ENCODE data around the gene P3H1.
"Not testable (repeated sequence)": the region's sequence is repeated elsewhere in the genome, so short reads cannot be mapped to it uniquely, and the experiment has no call there.

P3H1 gene

DNA sequence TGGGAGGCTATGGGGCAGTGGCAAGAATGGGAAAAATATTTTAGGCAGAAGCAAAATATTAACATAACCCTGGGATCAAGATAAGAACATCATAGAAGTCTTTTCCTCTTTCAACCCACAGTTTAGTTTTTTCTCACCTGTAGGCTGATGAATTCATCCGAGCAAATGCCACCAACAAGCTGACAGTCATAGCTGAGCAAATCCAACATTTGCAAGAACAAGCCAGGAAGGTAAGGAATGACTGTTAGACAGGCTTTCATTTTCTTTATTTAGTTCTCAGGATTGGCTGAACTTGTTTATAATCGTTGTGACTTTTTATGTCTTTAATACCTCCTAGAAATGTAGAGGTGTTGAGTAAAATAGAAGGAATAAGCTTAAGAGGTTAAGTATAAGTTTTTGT, 6.6 kb upstream of the P3H1 start:
- in situ Hi-C loops (cut with MboI; ENCODE audit: low sequenced_read_pairs), result no loop called here

DNA sequence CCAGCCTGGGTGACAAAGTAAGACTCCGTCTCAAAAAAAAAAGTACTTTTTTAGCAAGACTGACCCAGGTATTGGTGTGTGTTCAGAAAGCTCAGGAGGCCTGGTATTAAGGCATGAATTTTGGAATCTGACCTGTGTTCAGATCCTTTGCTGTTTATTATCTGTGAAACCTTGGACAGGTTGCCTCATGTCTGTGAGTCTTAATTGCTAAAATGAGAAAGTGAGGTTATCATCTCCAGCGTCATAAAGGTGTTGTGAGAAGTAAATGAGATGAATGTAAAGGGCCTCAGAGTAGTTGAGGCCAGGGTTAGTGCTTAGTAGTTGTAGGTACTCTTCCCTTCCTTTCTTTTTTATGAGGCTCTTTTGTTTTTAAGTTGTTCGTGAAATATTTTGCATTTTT, 3.0 kb upstream of the P3H1 start:
- in situ Hi-C loops (cut with MboI; ENCODE audit: low sequenced_read_pairs), result no loop called here

DNA sequence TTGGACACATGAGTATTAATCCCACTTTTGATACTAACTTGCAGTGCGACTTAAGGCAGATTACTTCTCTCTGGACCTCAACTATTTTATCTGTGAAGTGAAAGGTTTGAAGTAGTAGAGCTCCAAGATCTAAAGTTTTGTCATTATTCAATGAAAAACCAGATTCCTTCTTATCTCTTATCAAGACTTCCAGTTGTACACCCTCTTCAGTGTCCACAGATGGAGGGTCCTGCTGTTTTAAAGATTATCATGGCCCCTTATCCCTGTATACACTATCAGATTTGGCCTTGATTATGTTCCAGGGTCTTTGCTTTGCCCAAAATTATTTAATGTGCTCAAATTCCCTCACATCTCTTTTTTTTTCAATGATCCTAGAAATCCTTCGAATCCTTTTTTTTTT, 1.3 kb upstream of the P3H1 start:
- in situ Hi-C loops (cut with MboI; ENCODE audit: low sequenced_read_pairs), result no loop called here

DNA sequence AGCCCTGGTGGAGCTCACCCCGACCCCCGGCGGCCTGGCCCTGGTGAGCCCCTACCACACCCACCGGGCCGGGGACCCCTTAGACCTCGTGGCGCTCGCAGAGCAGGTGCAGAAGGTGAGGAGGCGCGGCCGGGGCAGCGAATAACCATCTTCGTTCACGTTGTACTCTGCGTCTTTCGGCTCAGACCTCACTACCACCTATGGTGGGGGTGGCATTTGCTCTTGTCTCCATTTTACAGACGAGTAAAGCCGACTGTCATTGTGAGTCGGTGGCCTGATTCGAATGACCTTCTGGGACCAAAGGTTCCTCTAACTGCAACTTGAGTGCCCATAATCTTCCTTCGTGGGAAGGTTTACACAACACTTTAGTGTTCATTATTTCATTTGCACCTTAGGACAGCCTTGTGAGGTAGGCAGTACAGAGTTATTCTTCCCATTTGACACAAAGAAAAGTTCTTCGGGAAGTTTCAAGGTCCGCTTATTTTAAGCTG, 727 bp upstream of the P3H1 start:
- in situ Hi-C loops (cut with MboI; ENCODE audit: low sequenced_read_pairs), result no loop called here

DNA sequence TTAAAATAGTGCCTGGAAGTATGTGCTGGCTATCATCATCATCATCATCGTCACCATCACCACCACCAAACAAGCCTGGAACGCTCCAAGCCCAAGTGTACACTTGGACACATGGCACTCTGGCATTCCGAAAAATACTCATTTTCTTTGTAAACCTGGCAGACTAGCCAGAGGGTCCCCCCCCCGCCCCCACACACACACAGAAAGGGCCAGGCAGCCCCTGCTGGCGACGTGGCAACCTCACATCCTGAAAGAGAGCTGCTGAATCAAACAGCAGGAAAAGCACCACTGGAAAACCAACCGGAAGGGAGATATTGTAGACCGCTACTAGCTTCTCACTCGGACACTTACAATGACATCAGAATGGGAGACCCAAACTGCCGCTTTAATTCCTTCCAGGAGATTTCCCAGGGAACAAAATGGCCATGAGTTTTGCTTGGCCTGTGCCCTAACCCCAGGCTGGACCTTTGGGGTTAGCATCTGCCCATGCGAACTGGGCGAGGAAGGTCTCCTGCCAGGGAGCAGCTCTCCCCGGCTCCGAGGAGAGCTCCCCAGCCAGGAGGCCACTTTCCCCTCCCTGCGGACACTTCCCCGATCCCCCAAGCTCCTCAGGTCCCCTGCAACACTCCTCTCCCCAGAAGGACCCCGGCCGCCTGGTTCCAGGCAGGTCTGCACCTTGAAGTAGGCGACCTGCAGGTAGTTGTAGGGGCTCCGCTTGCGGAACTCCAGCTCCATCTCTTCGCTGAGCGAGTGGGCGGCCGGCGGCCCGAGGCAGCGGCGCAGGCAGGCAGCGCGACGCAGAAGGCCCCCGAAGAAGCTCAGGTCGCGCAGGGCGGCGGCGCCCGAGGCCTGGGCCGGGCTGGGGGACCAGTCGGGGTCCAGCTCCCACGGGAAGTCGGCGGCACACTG, 742 bp downstream of the P3H1 start:
- in situ Hi-C loops (cut with MboI; ENCODE audit: low sequenced_read_pairs), result no loop called here

DNA sequence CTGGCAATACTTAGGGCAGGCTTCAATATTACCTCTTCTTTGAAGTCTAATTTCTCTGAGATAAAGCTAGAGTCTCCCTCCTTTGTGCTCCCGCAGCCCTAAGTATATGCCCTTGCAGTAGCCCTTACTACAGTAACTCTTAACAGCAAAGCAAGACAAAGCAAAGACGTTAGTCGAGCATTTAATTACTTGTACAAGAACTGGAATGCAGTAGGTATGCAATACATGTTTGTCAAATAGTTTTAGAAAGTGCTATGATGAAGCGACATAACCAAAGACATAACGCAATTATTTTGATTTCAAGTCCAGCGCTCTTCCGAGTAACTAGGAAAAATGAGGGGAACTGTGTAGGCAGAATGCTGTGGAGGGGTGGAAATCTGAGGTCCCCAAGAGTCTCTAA, 1.6 kb downstream of the P3H1 start:
- in situ Hi-C loops (cut with MboI; ENCODE audit: low sequenced_read_pairs), result no loop called here

DNA sequence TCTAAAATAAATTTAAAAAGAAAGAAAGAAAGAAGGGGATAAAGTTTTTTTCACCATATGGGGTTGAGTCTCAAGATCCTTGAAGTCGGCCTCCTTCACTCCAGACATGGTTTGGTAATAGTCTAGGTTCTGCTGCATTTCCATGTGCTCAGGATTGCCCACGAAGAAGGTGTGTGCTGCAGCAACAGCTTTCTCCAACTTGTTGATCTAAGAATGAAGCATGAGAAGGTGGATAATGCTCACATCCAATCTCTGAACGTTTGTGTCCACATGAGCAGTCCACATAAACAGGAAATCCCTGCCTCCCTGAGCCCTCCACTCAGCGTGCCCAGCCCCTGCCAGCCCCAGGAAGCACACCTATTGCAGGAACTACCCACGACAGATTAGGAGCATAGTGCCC, 4.6 kb downstream of the P3H1 start:
- in situ Hi-C loops (cut with MboI; ENCODE audit: low sequenced_read_pairs), result no loop called here

DNA sequence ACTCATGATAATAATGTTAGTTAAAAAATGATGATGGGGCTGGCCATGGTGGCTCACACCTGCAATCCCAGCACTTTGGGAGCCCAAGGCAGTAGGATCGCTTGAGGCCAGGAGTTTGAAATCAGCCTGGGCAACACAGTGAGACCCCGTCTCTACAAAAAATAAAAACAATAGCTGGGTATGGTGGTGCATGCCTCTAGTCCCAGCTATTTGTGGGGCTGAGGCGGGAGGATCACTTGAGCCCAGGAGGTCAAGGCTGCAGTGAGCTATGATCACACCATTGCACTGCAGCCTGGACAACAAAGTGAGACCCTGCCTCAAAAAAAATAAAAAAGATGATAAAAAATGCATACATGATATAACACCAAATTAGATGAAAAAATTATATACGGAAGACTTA, 5.3 kb downstream of the P3H1 start:
- in situ Hi-C loops (cut with MboI; ENCODE audit: low sequenced_read_pairs), result no loop called here

DNA sequence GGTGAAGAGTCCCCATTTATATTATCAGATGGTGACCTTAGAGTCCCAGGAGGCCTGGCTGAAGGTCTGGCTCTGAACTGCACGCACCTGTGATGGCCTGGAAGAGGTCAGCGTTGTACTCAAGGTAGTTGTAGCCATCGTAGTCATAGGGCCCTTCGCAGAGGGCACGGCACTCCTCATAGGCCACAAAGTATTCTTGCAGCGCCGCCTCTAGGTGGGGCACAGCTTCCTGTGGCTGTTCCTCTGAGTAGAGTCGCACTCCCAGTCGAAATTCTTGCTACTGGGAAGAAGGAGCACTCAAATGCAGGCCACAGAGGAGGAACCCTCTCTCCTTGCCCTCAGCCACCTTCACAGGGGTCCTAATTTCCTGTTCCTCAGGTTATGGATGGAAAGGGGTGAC, 7.7 kb downstream of the P3H1 start:
- in situ Hi-C loops (cut with MboI; ENCODE audit: low sequenced_read_pairs), result no loop called here

DNA sequence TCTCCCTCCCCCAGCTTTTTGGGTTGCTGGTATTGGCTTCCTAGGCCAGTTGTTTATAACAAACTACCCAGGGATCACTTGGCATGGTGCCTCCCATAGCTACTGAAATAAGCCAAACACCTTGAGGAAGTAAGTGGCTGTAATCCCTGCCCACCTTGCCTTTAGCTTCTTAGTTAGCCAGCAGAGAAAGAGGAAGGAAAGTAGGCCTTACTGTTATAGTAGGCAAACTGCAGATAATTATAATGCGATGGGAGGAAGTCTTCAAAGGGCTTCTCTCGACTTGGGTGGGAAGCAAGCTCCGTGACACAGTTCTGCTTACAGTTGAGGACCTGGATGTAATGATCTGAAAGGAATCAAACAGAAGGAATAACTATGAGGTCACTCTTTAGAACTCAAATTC, 8.2 kb downstream of the P3H1 start:
- in situ Hi-C loops (cut with MboI; ENCODE audit: low sequenced_read_pairs), result no loop called here

DNA sequence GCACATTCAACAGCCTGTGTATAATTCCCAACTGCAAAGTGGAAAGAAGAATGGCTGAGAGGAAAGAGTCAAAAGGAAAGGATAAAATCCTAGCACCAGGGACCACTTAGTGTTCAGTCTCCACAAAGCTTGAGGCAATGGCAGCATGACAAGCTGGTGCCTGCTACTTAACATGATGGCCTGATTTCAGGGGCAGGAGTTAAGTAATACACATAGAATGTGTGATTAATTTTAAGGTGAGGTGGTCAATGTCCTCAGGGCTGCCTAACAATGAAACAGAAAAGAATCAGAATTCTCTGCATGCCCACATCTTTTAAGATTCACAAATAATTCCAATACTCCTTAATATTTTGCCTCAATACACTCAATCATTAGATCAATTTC, 8.9 kb downstream of the P3H1 start:
- in situ Hi-C loops (cut with MboI; ENCODE audit: low sequenced_read_pairs), result no loop called here

DNA sequence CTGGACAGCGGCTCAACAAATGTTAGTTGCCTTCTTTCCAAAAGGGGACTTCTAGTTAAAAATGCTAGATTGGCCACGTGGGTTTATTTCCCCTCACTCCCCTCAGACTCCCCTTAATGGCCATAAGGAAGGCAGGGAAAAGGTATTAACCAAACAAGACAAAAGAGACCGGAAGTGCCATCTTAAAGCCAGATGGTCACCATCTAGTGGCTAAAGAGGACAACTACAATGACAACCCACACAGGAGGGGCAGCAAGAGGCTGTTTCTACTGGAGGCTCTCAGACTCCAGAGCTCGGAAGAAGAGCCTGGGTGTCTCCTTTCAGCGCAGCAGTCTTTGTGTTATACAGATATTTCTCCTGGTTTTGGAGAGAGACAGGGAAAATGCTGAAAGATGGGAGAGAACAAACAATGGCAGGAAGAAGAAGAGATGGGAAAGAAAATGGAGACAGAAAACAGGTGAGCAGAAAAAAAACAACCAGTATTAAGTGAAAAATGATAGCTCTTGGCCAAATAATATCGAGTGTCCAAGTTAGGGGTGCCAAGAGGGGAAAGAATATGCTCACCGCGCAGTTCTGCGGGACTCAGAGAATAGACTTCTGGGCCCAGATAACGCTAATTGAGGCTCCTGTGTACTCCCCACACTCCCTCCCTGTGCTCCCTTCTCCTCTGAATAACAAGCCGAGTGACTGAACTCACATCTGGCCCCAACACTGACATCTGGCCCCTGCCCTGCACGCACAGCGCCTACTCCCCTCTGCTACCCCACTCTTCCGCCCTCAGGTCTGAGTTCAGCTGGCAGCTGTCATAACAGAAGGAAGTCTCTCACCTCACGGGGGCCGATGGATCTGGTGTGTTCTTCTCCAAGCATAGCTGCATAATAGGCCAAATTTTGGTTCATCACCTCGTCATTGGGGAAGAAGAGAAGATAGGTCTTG, 9.6 kb downstream of the P3H1 start:
- in situ Hi-C loops (cut with MboI; ENCODE audit: low sequenced_read_pairs), result no loop called here

DNA sequence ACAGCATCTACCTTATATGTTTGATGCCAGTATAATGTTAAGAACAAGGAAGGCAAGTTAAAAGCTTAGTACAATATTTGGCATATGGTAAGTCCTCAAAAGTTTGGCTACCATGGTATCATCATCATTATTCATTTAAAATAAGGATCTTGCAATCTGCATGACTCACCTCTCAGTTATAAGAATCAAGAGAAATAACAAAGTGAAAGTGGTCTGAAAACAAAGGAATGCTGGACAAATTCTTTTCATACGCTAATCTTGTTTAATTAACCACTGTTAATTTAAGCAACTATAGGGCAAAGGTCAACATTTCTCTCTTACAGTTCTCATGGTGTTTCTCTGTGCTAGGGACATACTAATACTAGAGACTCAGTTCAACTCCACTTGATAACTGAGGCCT, 13.8 kb downstream of the P3H1 start:
- in situ Hi-C loops (cut with MboI; ENCODE audit: low sequenced_read_pairs), result no loop called here

DNA sequence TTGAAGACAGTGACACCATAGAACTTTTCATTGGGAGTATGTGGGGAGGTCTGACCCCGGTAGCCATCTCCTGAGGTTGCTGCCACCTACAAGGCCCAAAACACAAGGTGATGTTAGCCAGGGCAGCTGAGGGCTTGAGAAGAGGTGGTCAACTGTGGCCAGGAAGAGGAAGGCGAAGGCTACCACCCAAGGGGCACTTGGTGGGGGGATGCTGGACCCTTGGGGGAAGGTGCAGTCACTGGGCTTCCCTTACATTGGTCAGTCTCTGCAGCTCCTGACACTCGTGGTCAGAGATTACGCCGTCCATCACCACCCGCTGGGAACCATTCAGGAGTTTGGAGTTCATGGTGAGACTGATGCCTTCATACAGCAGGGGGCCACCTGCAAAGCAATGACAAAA, 14.5 kb downstream of the P3H1 start:
- in situ Hi-C loops (cut with MboI; ENCODE audit: low sequenced_read_pairs), result no loop called here

DNA sequence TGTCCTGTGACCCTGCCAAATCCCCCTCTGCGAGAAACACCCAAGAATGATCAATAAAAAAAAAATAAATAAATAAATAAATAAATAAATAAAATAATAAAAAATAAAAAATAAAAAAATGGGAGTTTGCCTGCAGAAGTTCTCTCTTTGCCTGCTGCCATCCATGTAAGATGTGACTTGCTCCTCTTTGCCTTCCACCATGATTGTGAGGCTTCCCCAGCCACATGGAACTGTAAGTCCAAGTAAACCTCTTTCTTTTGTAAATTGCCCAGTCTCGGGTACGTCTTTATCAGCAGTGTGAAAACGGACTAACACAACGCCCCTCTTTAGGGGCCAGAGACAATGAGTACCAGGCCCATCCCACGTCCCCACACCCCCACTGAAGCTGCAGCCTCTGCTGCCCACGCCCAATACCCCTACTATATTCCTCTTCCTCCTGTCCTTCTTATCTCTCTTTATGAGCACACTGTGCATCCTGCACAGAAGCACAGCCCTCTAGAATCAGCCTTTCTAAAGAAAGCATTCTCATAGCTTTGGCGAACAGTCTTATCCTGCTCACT, 15.2 kb downstream of the P3H1 start:
- in situ Hi-C loops (cut with MboI; ENCODE audit: low sequenced_read_pairs), result not testable (repeated sequence)

DNA sequence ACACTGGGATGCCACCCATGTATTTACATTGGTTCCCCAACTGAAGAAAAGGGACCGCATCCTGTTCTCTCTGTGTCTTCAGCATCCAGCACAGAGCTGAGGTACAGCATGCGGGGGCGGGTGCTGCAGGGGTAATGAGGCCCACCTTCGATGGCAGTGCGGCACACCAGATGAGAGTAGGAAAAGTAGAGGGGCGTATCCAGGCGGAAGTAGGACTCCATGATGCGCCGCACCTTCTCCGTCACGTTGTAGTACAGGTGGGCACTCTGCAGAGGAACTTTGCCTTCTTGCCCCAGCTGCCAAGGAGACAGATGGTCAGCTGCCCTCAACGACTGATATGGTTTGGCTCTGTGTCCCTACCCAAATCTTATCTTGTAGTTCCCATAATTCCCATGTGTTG, 16.8 kb downstream of the P3H1 start:
- in situ Hi-C loops (cut with MboI; ENCODE audit: low sequenced_read_pairs), result no loop called here

DNA sequence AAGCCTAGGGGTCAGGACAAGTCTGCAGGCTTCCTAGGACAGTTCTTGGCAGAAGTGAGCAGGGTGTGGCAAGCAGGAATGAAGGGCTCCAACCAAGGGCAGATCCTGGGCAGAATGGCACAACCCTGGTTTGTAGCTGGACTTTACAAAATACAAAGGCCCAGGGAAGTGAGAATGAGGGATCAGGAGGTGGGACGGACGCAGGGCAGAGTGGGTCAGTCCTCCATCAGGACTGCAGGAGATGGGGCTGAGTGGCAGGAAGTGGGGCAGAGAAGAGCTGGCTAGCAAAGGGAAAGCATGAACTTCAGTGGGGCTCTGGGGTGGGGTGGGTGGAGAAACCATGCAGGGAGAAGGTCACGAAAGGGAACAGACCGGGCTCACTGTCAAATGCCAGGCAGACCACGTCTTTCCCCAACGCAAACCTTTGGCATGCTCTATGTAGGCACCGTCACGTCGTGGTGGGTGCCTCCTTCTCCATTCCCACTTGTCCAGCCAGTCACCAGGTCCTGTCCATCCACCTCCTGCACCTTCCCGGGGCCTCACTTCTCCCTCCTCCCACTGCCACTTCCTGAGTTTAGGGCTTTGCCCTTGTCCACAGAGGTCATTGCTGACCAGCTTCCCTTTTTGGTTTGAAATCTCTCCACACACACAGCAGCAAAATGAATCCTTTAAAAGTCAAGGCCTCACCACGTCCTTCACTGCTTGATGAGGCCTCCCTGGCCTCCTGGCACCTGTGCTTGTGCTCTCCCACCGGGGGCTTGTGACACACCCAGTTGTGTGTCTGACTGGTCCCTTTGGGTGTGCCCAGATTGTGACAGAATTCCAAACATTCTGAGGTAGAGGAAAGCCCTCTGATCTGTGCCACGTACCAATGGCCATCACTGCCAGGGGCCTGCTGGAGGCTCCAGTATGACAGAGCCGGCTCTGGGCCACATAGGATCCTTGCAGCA, 18.1 kb downstream of the P3H1 start:
- in situ Hi-C loops (cut with MboI; ENCODE audit: low sequenced_read_pairs), result no loop called here

DNA sequence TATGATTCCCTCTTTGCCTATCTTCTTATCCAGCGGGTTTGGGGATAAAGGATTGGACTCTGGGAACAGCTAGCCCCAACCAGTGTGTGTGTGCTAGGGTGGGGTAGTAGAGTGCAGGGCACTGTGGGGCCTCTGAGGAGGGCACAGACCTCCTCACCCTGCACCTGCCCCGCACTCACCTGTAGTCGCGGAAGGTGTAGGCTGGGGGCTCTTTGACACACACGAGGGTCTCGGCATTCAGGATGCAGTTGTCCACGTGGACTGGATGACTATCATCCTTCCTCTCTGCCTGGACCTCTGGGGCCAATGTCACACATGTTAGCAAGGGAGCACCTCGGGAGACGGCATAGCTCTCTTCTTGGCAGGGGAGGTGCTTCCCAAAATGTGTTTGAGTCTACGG, 18.8 kb downstream of the P3H1 start:
- in situ Hi-C loops (cut with MboI; ENCODE audit: low sequenced_read_pairs), result no loop called here

DNA sequence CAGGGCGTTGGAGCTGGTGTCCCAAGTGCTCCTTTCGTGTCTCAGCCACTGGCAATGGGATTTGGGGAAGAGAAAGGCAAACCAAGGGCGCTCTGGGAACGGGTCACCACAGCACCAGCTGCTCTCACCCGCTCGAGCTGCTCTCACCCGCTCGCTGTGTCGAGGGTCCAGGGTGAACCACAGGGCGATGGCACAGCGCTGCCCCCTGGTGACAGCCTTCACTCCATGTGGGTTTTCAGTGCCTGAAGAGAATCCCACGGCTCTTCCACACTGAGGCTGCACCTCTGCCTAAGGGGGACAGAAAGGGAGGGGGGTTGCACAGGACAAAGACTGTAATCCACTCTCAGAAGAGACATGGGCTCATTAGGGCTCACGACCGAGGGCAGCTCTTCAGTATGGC, 19.7 kb downstream of the P3H1 start:
- in situ Hi-C loops (cut with MboI; ENCODE audit: low sequenced_read_pairs), result no loop called here

DNA sequence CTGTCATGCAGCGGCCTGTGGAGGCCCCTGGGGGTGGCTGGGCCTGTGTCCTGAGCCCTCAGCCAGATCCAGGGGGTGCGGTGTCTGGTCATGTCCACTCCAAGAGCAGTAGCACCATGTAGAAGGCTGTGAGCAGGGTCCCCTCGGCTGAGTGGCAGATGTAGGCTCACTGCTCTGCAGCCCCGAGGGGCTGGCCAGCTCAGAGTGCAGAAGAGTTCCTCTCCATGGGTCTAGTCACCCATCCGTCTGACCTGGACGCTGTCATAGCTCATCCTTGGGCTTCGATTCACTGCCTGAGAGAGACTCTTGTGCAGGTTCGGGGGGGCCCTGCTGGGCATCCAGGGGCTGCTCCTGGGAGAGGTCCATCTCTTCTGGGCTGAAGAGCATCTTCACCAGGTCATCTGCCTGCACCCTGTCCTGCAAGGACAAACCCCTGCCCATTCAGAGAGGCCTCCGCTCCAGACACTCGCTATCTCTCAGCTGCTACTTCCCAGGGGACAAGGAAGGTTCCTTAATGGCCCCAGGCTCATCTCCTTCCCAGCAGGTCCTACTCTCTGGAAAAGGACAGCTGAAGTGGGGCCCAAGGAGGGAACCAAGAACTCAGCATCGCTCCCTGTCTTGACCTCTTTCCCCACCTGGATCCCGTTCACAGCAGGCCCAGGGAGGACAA, 20.3 kb downstream of the P3H1 start:
- in situ Hi-C loops (cut with MboI; ENCODE audit: low sequenced_read_pairs), result no loop called here
